Endodermal cell (in vitro differentiated cells): ENCODE measurements around the gene LMAN1L. TPM values are rescaled to one million over a fixed set of nuclear protein-coding genes. Genes with fewer than 3 reads are reported as not detected.

Experiments used
- DNase-seq: peaks from one replicate; pipeline ENCODE4 v3.0.0-alpha.2; 2017
- H3K27ac ChIP-seq: 2 replicates; pipeline ENCODE4 v1.5.1; 2013; ENCODE audit warnings: mild to moderate bottlenecking, low read depth, low read length, moderate library complexity
- H3K27me3 ChIP-seq: 2 replicates; pipeline ENCODE4 v1.6.1; 2013; ENCODE audit warnings: mild to moderate bottlenecking, low read length, moderate library complexity; ENCODE audit not compliant: insufficient read depth, control insufficient read depth, poor library complexity, severe bottlenecking
- H3K36me3 ChIP-seq: 2 replicates; pipeline ENCODE4 v1.7.0; 2013; ENCODE audit warnings: mild to moderate bottlenecking, low read length, moderate library complexity; ENCODE audit not compliant: control insufficient read depth, insufficient read depth
- H3K4me1 ChIP-seq: one replicate; pipeline ENCODE4 v1.7.0; 2013; ENCODE audit warnings: low read length; ENCODE audit not compliant: control insufficient read depth, insufficient read depth
- H3K4me3 ChIP-seq: 2 replicates; pipeline ENCODE4 v1.5.1; 2013; ENCODE audit warnings: mild to moderate bottlenecking, low read length, moderate library complexity
- H3K9ac ChIP-seq: 2 replicates; pipeline ENCODE4 v1.6.1; 2013; ENCODE audit warnings: mild to moderate bottlenecking, low read length, moderate library complexity; ENCODE audit not compliant: poor library complexity, severe bottlenecking; ENCODE audit errors: extremely low read depth
- H3K9me3 ChIP-seq: 2 replicates; pipeline ENCODE4 v1.6.1; 2013; ENCODE audit warnings: mild to moderate bottlenecking, low read length, moderate library complexity; ENCODE audit not compliant: control insufficient read depth
- H3K27ac Mint-ChIP-seq: 2 replicates; pipeline ENCODE4 v1.8.0; 2020; ENCODE audit warnings: mixed read lengths
- H3K27me3 Mint-ChIP-seq: 2 replicates; pipeline ENCODE4 v1.8.0; 2021; ENCODE audit warnings: mild to moderate bottlenecking, mixed read lengths; ENCODE audit not compliant: insufficient read depth
- H3K36me3 Mint-ChIP-seq: 2 replicates; pipeline ENCODE4 v1.8.0; 2020; ENCODE audit warnings: low read depth, mixed read lengths
- H3K4me1 Mint-ChIP-seq: 2 replicates; pipeline ENCODE4 v1.8.0; 2020; ENCODE audit warnings: mixed read lengths
- H3K4me3 Mint-ChIP-seq: 2 replicates; pipeline ENCODE4 v1.8.0; 2020; ENCODE audit warnings: mild to moderate bottlenecking, moderate library complexity, mixed read lengths
- H3K9me3 Mint-ChIP-seq: 2 replicates; pipeline ENCODE4 v1.8.0; 2020; ENCODE audit warnings: mild to moderate bottlenecking, mixed read lengths
- CTCF ChIP-seq: fragments of 200-600 bp; sonication (generic); conservative IDR thresholded peaks from 2 replicates; pipeline ENCODE4 v1.5.0; 2021; ENCODE audit warnings: antibody characterized with exemption, mild to moderate bottlenecking
- WGBS, 2 experiments: methylation state at CpG; one replicate each; pipeline versions ENCODE4 v1.1.5 to v1.1.7; 2013; ENCODE audit warnings: missing lambda C conversion rate in 2 of 2, mixed read lengths in 1 of 2; ENCODE audit not compliant: insufficient coverage in 1 of 2, insufficient read length in 1 of 2; 5-methylcytosine and 5-hydroxymethylcytosine counted together
- total RNA-seq, 2 donors: library from RNA; stranded (reverse); fragmentation: NEBNext Ultra II Directional in 1 of 2; extraction: Animal tissue kit (Norgen Biotek cat#: 25700) in 1 of 2; gene quantifications; 2 replicates in 1 of 2; 3 replicates in 1 of 2; pipeline ENCODE4 v1.2.1, GENCODE V29; 2021

Gene LMAN1L
- total RNA-seq, 2 donors from 2014 or later = not detected

DNA sequence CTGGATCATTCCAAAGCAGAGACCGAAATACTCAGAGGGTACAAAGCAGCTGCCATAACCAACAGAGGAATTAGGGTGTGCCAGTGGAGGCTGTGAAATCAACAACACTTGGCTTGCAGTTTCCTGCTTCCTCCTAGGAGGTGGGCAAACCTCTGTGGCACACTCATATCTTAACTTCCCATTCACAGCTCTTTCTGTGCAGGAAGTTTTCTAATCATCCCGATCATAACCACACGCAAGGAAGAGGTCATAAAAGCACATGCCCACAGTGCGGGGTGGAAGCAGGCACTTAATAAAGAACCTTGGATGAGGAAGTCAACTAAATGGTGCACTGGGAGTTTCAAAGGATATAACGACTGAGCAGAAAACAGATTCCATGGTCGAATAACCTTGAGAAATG, 55.4 kb downstream of the LMAN1L start:
- TF ChIP-seq CTCF = no peak
- no peak for DNase-seq
- Histone ChIP-seq H3K9me3 (peaks cover 17% of the 10 kb centered on the region), H3K27me3 (no peaks in the 10 kb centered on the region), H3K36me3 (peaks cover 24% of the 10 kb centered on the region), H3K27ac (no peak overlapping the region), H3K4me3 (peak overlapping the region; percentile 1), H3K9ac (no peak overlapping the region), H3K4me1 (peaks cover 4% of the 10 kb centered on the region)
- H3K4me3 Mint-ChIP-seq = no peak overlapping the region
- no peak overlapping the region for H3K27ac Mint-ChIP-seq
- H3K9me3 Mint-ChIP-seq = peaks cover 12% of the 10 kb centered on the region
- H3K36me3 Mint-ChIP-seq = peaks cover 41% of the 10 kb centered on the region
- WGBS, 2 experiments = 98% methylated on average over 6 of the region's 6 CpGs
- H3K4me1 Mint-ChIP-seq = peaks cover 28% of the 10 kb centered on the region
- no peaks in the 10 kb centered on the region for H3K27me3 Mint-ChIP-seq

- Mint-ChIP-seq H3K4me3 (no peak overlapping the region), H3K4me1 (peaks cover 31% of the 10 kb centered on the region), H3K27ac (no peak overlapping the region), H3K36me3 (peaks cover 37% of the 10 kb centered on the region), H3K9me3 (peaks cover 12% of the 10 kb centered on the region), H3K27me3 (no peaks in the 10 kb centered on the region)
- Histone ChIP-seq H3K9me3 (peaks cover 17% of the 10 kb centered on the region), H3K27ac (no peak overlapping the region), H3K9ac (no peak overlapping the region), H3K36me3 (peaks cover 24% of the 10 kb centered on the region), H3K4me1 (peaks cover 7% of the 10 kb centered on the region), H3K4me3 (no peak overlapping the region), H3K27me3 (no peaks in the 10 kb centered on the region)
- DNase-seq = no peak
- no peak for TF ChIP-seq CTCF
These were observed 56.7 kb downstream of the LMAN1L start for GRCh38 chr15:74869372-74869725.

DNA sequence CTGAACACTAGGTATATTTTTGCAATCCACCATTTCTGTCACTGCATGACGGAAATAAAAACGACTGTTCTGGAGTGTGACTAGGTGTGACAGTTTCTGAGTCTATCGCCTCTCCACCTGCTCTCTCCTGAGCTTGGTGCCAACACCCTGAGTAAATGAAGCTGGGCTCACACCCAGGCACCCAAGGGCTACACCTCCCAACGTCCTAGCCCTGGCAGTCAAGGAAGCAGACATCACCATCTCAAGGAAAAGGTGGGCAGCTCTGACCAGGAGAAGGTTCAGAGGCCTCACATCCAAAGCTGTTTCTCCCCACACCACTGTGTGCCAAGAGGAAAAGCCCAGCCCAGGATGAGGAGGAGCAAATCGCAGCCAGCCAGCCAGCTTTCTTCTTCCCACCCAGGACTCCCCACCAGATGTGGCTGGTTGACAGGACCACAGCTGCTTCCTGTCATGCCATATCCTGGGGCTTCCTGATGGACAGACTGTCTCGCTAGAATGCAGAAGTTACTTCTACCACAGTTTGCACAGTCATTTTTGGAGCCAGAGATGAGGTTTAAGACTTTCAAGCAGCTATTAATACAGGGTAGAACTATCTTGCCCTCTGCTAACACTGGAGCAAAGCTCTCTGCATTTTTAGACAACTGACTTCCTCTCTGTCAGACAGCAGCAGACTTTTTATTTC, 57.2 kb downstream of the LMAN1L start:
- Histone ChIP-seq H3K4me1 (peaks cover 7% of the 10 kb centered on the region), H3K9ac (no peak overlapping the region), H3K36me3 (peaks cover 24% of the 10 kb centered on the region), H3K9me3 (peaks cover 17% of the 10 kb centered on the region), H3K4me3 (no peak overlapping the region), H3K27ac (no peak overlapping the region), H3K27me3 (no peaks in the 10 kb centered on the region)
- H3K4me1 Mint-ChIP-seq = peaks cover 31% of the 10 kb centered on the region
- H3K4me3 Mint-ChIP-seq = no peak overlapping the region
- no peak for TF ChIP-seq CTCF
- peaks cover 37% of the 10 kb centered on the region for H3K36me3 Mint-ChIP-seq
- no peak for DNase-seq
- H3K27me3 Mint-ChIP-seq = no peaks in the 10 kb centered on the region
- H3K27ac Mint-ChIP-seq = no peak overlapping the region
- H3K9me3 Mint-ChIP-seq = peaks cover 12% of the 10 kb centered on the region
- WGBS, 2 experiments = 88 to 90% methylated on average over 5 to 6 of the region's 6 CpGs
